NCI-H2171 treated with DMSO at 0.1 percent for 48 hours (cell line): ENCODE data around the gene TMSB4Y.
A peak's percentile ranks its signal among the peaks of the same experiment; 100 is the strongest.

Experiments used
- DNase-seq: peaks from one replicate; lab custom pipeline; 2025; lab: John Stamatoyannopoulos, UW

The TMSB4Y gene

DNA sequence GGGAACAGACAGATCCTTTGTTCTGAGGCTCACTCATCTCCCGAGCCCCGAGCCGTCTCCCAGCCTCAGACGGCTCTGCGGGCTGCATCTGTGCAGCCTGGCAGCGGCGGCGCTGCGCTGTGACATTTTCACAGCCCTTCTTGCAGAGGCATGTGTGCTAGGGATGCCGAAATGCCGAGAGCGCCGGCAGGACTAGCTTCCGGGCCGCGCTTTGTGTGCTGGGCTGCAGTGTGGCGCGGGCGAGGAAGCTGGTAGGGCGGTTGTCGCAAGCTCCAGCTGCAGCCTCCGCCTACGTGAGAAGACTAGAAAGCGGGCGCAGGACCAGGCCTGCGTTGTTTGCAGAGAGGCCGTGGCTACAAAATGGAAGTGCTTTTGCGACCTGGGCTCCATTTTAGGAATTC lies at the start of gene TMSB4Y:
TMSB4Y (plus strand) TSS at position 332 of the 401 bp plus-strand sequence.
- DNase-seq = peak; percentile 87

DNA sequence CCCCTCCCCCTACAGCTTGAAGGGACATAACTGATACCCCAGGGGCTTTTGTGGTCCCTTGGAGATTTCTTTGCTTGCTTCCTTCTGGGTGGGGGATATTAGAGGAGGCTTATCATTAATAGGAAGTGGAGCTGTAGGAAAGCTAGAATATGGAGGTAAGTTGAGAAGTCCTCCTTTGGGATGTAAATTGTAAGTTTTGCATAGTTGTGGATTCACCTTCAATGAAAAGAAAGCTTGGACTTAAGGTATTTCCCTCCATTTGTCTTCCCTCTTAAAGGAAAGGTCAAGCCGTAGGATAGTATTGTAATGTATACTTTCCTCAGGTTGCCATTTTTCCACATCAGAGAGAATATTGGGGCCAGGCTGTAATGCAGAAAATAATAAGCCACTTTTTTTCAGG lies 39.5 kb upstream of the TMSB4Y start:
- DNase-seq = no peak

DNA sequence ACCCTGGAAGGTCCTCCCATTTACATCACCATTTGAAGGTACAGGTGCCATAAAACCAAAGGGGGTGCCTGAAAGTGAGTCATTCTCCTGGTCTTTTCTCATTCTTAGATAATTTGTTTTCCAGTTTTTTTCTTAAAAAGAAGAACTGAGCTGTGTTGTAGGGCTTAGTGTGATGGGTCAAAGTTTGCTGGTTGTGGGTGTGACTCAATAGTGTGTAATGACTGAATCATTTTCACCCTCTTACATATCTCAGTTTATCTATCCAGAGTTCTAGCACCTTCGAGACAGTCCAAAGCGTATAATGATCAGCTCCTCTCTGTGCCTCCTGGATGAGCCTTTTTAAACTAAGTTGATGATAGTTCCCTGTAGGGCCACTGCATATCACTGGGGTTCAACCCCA lies 32.6 kb upstream of the TMSB4Y start:
- DNase-seq = no peak

DNA sequence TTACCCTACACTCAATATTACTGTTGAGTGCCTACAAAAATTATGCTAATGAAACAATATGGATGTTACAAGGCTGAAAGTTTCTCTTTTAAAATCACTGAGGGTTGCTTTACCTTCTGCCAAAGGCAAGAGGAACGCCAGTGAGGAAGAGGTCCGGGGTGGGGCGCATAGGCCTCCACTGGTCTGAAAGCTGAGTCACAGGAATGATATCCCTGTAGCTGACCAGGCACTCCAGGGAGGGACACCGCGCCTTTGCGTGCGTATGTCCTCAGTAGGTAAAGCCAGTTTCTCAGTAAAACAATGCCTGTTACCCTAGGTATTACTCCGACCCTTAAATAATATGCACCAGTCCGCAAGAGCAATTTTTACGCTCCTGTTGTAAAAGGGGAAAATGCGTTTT lies 1.4 kb upstream of the TMSB4Y start:
- no peak for DNase-seq

DNA sequence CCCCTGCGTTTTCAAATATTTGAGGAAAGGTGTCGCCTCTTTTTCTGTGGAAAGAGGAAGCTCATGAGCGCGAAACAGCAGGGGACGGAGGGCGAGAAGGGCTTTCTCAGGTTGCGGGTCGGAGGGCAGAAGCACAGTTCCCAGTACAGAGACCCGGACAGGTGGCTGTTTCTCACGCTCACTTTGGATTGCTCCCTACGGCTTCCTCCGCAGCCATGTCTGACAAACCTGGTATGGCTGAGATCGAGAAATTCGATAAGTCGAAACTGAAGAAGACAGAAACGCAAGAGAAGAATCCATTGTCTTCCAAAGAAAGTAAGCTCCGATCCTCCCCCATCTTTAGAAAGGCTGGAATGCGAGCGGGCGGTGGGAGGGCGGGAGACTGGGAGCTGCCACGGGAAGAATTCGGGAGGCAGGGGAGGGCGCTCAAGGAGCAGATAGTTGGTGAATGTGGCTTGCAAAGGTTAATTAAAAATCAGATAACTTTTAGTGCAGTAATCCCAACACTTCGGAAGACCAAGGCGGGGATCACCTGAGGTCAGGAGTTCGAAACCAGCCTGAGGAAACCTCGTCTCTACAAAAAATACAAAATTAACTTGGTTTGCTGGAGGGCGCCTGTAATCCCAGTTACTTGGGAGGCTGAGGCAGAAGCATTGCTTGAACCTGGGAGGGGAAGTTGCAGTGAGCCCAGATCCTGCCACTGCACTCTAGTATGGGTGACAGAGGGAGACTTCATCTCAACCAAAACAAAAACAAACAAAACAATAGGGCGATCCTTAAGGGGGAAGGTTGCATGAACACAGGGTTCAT lies 627 bp downstream of the TMSB4Y start:
- peak; percentile 68 for DNase-seq

DNA sequence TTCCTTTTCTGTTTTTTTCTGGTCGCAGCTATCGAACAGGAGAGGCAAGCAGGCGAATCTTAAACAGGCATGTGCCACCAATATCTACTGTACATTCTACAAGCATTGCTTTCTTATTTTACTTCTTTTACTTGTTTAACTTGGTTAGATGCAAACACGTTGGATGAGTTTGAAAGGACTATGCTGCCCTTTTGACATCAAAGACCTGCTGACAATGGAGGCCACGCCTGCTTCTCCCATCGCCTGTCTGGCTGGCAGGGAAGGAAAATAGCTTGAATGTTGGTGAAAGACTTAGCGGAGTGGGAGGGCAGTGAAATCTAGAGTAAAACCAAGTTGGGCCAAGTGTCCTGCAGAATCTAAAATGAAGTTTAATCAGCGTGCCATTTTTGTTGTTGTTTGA lies 1.5 kb downstream of the TMSB4Y start:
- DNase-seq = peak; percentile 70

DNA sequence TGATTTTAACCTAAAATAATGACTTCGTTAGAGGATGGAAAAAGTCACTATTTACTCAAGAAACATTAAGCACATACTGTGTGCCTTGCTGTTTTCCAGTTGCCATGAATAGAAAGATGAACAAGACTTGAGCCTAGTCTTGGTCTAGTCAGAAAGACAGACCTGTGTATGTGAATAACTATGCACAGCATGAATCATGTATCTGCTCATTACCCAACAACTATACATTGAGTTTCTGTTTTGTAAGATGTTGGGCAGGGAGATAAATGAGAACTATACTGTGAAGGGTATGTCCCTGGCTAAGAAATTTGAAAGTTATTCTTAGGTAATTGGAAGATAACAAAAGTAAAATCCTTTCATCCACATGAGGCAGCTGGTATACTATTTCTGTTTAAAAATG lies 4.3 kb downstream of the TMSB4Y start:
- DNase-seq = no peak

DNA sequence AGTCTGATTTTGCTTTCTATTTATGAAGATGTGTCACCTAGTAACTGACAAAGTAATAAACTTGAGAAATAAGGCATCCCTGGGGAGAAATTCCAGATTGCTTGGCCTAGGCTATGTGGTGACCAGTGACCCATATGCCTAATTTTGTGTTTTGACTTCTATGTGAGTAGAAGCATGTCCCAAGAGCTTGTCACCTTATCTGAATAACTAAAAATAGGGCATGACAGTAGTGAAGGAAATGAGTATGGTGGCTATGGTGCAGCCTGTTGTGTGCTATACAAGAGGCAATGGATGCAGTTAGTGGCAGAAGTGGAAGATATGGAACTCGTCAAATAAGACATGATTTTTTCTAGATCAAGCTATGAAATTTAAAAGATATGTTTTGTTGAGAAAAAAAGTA lies 15.3 kb downstream of the TMSB4Y start:
- DNase-seq = no peak

DNA sequence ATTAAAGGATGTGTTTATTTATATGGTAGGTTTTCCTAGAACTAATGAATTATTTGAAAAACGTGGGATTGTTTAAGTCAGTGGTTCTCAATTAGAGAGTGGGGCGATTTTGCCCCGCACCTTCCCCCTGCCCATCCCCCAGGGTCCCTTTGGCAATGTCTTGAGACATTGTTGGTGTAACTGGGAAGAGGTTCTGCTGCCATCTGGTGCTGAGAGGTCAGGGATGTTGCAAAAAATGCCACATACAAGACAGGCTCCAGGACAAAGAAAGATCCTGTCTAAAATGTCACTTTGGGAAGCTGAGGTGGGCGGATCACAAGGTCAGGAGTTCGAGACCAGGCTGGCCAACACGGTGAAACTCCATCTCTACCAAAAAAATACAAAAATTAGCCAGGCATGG lies 25.8 kb downstream of the TMSB4Y start:
- DNase-seq = no peak

DNA sequence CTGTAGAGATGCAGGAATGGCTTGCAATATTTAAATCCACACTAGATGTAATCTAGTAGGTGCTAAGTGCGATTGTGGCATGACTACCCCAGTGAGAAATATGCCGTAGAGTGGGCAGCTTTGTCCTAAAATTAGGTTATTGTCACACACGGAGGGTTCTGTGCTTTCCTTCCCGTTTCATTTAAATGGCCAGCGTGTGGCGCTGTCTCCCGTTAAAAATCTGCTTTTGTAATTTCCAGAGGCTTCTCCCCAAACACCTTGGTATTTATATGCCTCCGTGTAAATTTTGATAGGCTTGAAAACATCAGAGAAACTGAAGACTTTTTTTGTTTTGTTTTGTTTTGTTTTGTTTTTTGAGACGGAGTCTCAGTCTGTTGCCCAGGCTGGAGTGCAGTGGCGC lies 34.9 kb downstream of the TMSB4Y start:
- no peak for DNase-seq

DNA sequence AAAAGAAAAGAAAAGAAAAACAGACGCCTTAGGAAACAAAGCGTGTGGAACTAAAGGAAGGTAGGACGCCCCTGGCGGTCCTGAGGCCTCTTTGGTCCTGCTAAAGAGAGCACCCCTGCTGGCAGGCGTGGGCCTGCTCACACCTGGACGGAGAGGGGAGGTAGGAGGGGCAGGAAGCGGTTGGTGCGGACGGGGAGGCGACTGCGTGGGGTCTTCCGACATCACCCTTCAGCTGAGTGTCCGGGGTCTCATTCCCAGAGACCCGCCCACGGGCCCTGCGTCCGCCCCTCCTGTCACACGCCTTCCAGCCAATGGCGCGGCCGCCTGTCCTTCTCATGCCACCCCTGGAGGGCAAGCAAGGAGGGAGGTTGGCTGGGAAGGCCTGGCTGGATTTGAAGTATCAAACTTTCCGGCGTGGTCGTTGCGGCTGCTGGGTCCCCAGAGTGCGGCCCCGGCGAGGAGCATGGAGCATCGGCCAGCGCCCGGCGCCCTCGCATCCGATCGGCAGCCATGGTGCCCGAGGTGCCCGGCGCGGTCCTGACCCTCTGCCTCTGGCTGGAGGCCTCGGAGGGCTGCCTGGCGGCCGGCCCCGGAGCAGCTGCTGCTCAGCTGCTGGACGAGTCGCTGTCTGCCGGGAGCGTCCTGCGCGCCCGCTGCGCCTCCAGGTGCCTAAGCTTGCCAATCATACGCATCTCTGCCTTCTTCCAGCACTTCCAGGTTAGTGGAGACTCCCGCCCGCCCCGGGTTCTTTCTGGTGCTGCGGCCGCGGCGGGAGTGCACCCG lies 47.8 kb downstream of the TMSB4Y start:
- peak; percentile 80 for DNase-seq

DNA sequence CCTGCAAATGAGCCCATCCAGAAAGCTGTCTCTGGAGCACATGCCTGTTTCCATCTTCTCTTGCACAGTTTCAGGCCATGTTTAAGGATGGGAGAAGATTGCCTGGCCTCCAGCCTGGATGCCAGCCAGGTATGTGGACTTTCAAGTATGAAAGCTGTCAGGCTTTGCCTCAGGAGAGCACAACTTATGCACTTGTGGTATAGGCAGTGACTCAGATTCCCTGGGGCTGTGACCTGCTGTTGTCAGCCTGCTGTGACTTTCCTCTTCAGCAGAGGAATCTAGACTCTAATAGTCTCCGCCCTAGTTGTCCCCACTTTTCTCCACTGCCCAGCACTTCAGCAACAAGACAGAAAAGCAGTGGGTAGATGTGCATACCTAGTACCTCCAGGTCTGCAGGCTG lies 51.0 kb downstream of the TMSB4Y start:
- no peak for DNase-seq
